Measurements from ENCODE around the gene CDKN1C.

CDKN1C gene

GRCh38 chr11:2846470-2846869 lies 39.1 kb downstream of the CDKN1C start:
- no peaks in the 10 kb centered on the region for H3K9me3 Mint-ChIP-seq
- H3K27ac Mint-ChIP-seq: no peak overlapping the region
- DNase-seq: no peak
- H3K36me3 Mint-ChIP-seq (ENCODE audit: low read depth): no peaks in the 10 kb centered on the region
- H3K27me3 Mint-ChIP-seq: no peaks in the 10 kb centered on the region
- peaks cover 3% of the 10 kb centered on the region for H3K4me1 Mint-ChIP-seq (ENCODE audit: low read depth)
- H3K4me3 Mint-ChIP-seq: no peak overlapping the region

DNA sequence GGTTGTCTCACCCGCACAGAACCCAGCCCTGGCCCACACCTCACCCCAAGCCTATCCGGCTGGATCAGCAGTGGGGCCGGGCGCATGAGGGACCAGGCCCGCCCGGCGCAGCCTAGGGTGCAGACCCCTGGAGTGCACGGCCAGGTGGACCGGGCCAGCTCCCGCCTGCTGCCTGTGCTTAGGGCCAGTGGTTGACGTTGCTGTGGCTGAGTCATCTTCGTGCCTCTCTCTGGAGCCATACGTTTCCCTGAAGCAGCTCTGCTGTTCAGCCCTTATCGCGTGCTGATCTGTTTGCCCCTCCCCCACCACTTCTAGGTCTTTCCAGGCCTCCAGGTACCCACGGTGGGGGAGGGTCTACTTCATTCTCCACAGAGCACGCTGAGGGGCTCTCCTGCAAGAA lies 39.5 kb downstream of the CDKN1C start:
- H3K36me3 Mint-ChIP-seq (ENCODE audit: low read depth): no peaks in the 10 kb centered on the region
- no peak overlapping the region for H3K27ac Mint-ChIP-seq
- DNase-seq: no peak
- peaks cover 3% of the 10 kb centered on the region for H3K4me1 Mint-ChIP-seq (ENCODE audit: low read depth)
- H3K9me3 Mint-ChIP-seq: no peaks in the 10 kb centered on the region
- no peak overlapping the region for H3K4me3 Mint-ChIP-seq
- H3K27me3 Mint-ChIP-seq: no peaks in the 10 kb centered on the region

DNA sequence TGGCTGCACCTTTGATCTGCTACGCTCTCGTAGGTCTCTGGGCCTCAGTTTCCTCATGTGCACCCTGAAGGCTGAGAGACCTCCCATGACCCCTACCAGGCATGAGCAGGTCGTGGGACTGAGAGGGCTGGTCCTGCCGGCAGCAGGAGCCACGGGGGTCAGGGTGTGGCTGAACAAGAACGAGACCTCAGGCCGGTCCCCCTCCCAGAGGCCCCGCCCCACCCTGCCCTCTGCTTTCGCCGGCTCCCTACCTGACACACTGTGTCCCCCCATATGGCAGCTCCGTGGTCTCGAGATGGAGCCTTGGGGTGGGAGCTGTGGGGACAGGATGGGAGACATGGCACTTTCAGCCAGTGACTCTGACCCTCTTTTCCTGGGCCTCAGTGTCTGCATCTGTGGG lies 40.6 kb downstream of the CDKN1C start:
- no peak for DNase-seq
- Mint-ChIP-seq H3K27me3 (no peaks in the 10 kb centered on the region), H3K9me3 (no peaks in the 10 kb centered on the region), H3K36me3 (ENCODE audit: low read depth) (no peaks in the 10 kb centered on the region), H3K4me3 (no peak overlapping the region), H3K4me1 (ENCODE audit: low read depth) (peaks cover 3% of the 10 kb centered on the region), H3K27ac (no peak overlapping the region)

- Mint-ChIP-seq H3K36me3 (ENCODE audit: low read depth) (no peaks in the 10 kb centered on the region), H3K27ac (no peak overlapping the region), H3K9me3 (no peaks in the 10 kb centered on the region), H3K27me3 (no peaks in the 10 kb centered on the region), H3K4me1 (ENCODE audit: low read depth) (peaks cover 3% of the 10 kb centered on the region), H3K4me3 (no peak overlapping the region)
- no peak for DNase-seq
Measured at GRCh38 chr11:2844116-2844842, 41.3 kb downstream of the CDKN1C start.

DNA sequence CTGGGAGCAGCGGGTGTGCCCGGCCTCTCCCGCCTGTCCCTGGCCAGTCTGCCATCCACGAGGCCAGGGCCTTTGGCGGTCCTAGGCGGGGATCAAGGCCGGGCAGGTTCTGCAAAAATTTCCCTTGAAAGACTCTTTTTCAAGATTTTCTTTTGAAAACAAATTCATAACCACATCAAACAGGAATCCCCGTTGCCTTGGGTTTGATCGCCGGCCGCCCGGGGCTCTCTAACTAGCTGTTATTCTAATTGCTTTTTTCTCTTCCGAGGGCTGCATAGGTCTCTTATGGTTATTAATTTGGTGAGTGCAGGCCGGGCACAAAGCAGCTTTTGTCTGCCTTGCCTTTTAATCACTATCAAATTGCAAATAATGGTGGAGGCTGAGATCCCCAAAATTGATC lies 42.0 kb downstream of the CDKN1C start:
- H3K4me3 Mint-ChIP-seq: no peak overlapping the region

DNA sequence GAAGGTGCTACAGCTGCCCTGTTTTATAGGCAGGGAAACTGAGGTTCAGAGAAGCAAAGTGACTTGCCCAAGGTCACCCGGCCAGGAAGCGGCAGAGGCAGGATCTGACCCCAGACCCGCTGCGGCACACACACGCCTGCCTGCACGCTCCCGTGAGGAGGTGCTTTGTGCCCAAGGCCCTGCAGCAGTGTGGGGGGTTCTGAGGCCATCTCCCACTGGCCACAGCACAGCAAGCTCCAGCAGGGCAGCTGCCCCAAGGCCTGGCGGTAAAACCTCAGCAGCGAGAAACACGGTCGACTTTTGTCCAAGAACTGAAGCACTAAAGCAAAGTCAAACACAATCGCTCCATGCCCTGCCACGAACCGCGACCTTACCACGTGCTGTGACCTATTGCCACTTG lies 42.7 kb downstream of the CDKN1C start:
- DNase-seq: no peak
- Mint-ChIP-seq H3K36me3 (ENCODE audit: low read depth) (no peaks in the 10 kb centered on the region), H3K4me3 (no peak overlapping the region), H3K4me1 (ENCODE audit: low read depth) (peaks cover 3% of the 10 kb centered on the region), H3K27me3 (no peaks in the 10 kb centered on the region), H3K27ac (no peak overlapping the region), H3K9me3 (no peaks in the 10 kb centered on the region)

More for the DNA sequence above, 42.0 kb downstream of the CDKN1C start:
- H3K36me3 Mint-ChIP-seq (ENCODE audit: low read depth): no peaks in the 10 kb centered on the region
- H3K4me1 Mint-ChIP-seq (ENCODE audit: low read depth): peaks cover 3% of the 10 kb centered on the region
- DNase-seq: no peak
- no peak overlapping the region for H3K27ac Mint-ChIP-seq
- H3K9me3 Mint-ChIP-seq: no peaks in the 10 kb centered on the region
- H3K27me3 Mint-ChIP-seq: no peaks in the 10 kb centered on the region

DNA sequence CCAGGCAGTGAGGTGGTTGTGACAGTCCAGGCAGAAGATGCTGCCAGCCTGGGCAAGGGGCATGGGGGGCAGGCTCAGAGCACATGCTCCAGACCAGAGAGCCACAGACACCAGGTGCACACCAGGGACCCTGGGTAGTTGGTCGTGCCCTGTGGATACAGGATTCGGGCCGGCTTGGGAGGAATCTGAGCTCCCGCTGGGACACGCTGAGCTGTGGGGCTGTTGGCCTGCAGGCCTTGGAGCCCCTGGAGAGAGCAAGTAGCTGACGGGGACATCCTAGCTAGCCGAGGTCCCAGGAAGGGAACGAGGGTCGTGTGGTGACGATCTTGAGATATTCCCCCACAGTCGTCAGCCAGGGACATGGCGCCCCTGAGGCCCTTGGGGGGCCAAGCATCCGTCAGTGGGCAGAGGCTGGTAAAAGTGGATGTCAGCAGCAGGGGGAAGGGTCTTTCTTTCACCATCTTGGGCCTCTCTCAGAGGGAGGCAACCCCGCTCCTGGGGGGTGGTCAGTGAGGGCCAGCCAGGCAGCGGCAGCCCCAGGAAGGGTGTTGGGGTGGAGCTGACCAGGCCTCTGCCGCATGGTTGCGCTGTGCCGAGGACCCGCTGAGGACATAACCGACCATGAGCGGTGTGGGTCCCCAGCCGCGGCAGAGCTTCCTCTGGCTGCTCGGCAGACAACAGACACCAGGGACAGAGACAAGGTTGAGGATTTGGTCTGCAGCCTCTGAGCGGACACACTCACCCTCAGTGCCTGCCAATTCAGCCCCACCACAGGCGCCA lies 44.0 kb downstream of the CDKN1C start:
- Mint-ChIP-seq H3K9me3 (no peaks in the 10 kb centered on the region), H3K27ac (no peak overlapping the region)
- no peak for DNase-seq

GRCh38 chr11:2839395-2839943 lies 46.1 kb downstream of the CDKN1C start:
- Mint-ChIP-seq H3K27me3 (no peaks in the 10 kb centered on the region), H3K27ac (no peak overlapping the region), H3K36me3 (ENCODE audit: low read depth) (no peaks in the 10 kb centered on the region), H3K9me3 (no peaks in the 10 kb centered on the region), H3K4me1 (ENCODE audit: low read depth) (peaks cover 3% of the 10 kb centered on the region), H3K4me3 (no peak overlapping the region)
- no peak for DNase-seq

More for the DNA sequence above, 44.0 kb downstream of the CDKN1C start:
- no peak overlapping the region for H3K4me3 Mint-ChIP-seq
- peaks cover 3% of the 10 kb centered on the region for H3K4me1 Mint-ChIP-seq (ENCODE audit: low read depth)
- no peaks in the 10 kb centered on the region for H3K27me3 Mint-ChIP-seq
- H3K36me3 Mint-ChIP-seq (ENCODE audit: low read depth): no peaks in the 10 kb centered on the region

DNA sequence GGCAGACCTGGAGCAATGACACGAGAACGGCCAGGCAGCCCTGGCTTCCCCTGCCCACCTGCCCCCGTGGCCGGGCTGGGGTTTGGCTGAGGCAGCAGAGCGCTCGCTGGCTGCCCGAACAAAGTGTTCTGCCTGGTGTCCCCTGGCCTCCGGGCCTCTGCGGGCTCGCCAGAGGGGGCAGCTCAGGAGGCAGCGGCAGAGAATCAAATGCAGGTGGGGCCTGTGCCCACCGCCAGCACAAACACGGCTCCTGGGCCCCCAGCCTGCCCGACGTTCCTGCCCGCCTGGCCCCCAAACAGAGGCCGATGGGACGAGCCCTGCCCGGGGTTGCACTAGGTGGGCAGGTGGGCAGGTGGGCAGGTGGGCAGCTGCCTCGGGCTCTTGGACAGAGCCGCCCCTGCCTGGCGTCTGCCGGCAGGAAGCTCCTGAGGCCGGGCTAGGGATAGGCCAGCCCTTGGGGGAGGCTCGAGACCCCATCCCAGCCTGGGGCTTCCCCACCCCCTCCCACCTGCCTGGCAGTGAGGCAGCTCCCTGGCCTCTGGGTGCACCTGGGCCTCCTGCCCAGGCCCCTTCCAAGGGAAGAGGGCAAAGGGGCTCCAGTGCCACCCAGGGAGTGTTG lies 46.8 kb downstream of the CDKN1C start:
- H3K4me1 Mint-ChIP-seq (ENCODE audit: low read depth): peaks cover 2% of the 10 kb centered on the region
- no peaks in the 10 kb centered on the region for H3K36me3 Mint-ChIP-seq (ENCODE audit: low read depth)
- H3K9me3 Mint-ChIP-seq: no peaks in the 10 kb centered on the region
- H3K4me3 Mint-ChIP-seq: no peak overlapping the region
- no peaks in the 10 kb centered on the region for H3K27me3 Mint-ChIP-seq
- H3K27ac Mint-ChIP-seq: no peak overlapping the region
- no peak for DNase-seq

DNA sequence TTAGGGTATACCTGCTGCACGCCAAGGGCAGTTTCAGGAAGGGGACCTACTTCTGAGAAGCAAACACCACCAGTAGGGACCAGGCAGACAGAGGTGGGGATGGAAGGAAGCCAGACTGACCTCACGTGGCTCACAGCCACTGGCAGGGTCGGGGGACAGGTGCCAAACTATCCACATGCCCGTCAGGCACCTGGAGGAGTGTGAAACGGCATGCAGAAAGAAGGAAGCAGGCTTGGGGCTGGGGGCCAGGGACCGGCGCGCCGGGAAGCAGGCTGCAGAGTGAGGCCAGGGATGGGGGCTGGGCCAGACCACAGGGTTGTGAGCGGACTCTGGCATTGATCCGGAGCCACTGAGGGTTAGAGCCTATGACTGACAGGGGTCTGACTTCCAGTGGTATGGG lies 47.5 kb downstream of the CDKN1C start:
- H3K27me3 Mint-ChIP-seq: no peaks in the 10 kb centered on the region
- H3K4me3 Mint-ChIP-seq: no peak overlapping the region
- H3K9me3 Mint-ChIP-seq: no peaks in the 10 kb centered on the region
- H3K36me3 Mint-ChIP-seq (ENCODE audit: low read depth): no peaks in the 10 kb centered on the region
- no peak for DNase-seq
- H3K4me1 Mint-ChIP-seq (ENCODE audit: low read depth): no peaks in the 10 kb centered on the region
- no peak overlapping the region for H3K27ac Mint-ChIP-seq

GRCh38 chr11:2837651-2838050 lies 47.9 kb downstream of the CDKN1C start:
- no peaks in the 10 kb centered on the region for H3K4me1 Mint-ChIP-seq (ENCODE audit: low read depth)
- DNase-seq: no peak
- no peaks in the 10 kb centered on the region for H3K9me3 Mint-ChIP-seq
- no peak overlapping the region for H3K4me3 Mint-ChIP-seq
- H3K36me3 Mint-ChIP-seq (ENCODE audit: low read depth): no peaks in the 10 kb centered on the region
- no peaks in the 10 kb centered on the region for H3K27me3 Mint-ChIP-seq
- H3K27ac Mint-ChIP-seq: no peak overlapping the region

DNA sequence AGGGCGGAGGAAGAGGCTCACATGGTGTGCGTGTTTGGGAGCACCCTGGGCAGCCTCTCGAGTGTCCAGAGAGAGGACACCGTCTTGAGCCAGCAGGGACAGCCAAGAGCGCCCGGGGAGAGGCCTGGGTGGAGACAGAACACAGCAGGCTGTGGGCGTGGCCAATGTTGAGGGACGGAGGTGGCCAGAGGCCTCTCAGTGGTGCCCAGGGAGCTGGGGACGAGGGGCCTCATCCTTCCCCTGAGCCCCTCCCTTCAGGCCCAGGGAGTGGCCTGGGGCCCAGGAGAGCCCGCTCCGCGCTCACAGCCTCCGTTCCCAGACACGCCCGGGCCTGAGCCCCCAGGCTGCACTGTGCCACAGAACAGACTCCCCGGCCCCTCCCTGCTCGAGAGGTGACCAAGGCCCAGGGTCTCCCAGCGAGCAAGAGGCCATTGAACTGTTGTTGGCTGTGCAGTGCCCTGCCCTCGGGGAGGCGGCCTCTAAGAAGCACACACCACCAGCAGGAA lies 48.4 kb downstream of the CDKN1C start:
- no peak overlapping the region for H3K27ac Mint-ChIP-seq
- no peaks in the 10 kb centered on the region for H3K36me3 Mint-ChIP-seq (ENCODE audit: low read depth)
- H3K9me3 Mint-ChIP-seq: no peaks in the 10 kb centered on the region
- no peak overlapping the region for H3K4me3 Mint-ChIP-seq
- no peaks in the 10 kb centered on the region for H3K27me3 Mint-ChIP-seq
- DNase-seq: no peak
- no peaks in the 10 kb centered on the region for H3K4me1 Mint-ChIP-seq (ENCODE audit: low read depth)

- no peaks in the 10 kb centered on the region for H3K36me3 Mint-ChIP-seq (ENCODE audit: low read depth)
- no peak overlapping the region for H3K4me3 Mint-ChIP-seq
- no peak overlapping the region for H3K27ac Mint-ChIP-seq
- H3K27me3 Mint-ChIP-seq: no peaks in the 10 kb centered on the region
- DNase-seq: no peak
- no peaks in the 10 kb centered on the region for H3K9me3 Mint-ChIP-seq
- no peaks in the 10 kb centered on the region for H3K4me1 Mint-ChIP-seq (ENCODE audit: low read depth)
Measured at GRCh38 chr11:2836315-2837095, 49.1 kb downstream of the CDKN1C start.

GRCh38 chr11:2835751-2836150 lies 49.8 kb downstream of the CDKN1C start:
- no peaks in the 10 kb centered on the region for H3K27me3 Mint-ChIP-seq
- H3K4me3 Mint-ChIP-seq: no peak overlapping the region
- H3K4me1 Mint-ChIP-seq (ENCODE audit: low read depth): no peaks in the 10 kb centered on the region
- no peaks in the 10 kb centered on the region for H3K36me3 Mint-ChIP-seq (ENCODE audit: low read depth)
- no peak for DNase-seq
- no peak overlapping the region for H3K27ac Mint-ChIP-seq
- no peaks in the 10 kb centered on the region for H3K9me3 Mint-ChIP-seq

All from activated T-cell treated with anti-CD3 and anti-CD28 coated beads, Interleukin-2, amount 50 U/mL, for 24 hours (primary cell).